Naive thymus-derived CD4-positive, alpha-beta T cell (primary cell): ENCODE results near the gene SDF2. TPM values are rescaled to one million over a fixed set of nuclear protein-coding genes. Genes with fewer than 3 reads are reported as not detected.
A peak's percentile ranks its signal among the peaks of the same experiment; 100 is the strongest.

Experiments
- ATAC-seq: fragments of 150-1000 bp; cut with Tn5 transposase; 2 replicates; pipeline ENCODE4 v1.10.0; 2021; ENCODE audit warnings: mild to moderate bottlenecking, moderate library complexity
- CTCF ChIA-PET: fragments of 350-600 bp; sonication (Branson Sonifier 250); formaldehyde crosslinking; loops from one replicate; lab custom pipeline; 2021; ENCODE audit warnings: antibody characterized with exemption; lab: Charles Lee
- POLR2A ChIA-PET: fragments of 350-600 bp; sonication (Branson Sonifier 250); formaldehyde crosslinking; loops from one replicate; lab custom pipeline; 2021; ENCODE audit warnings: antibody characterized with exemption, inconsistent platforms; lab: Charles Lee
- DNase-seq, 9 donors: peaks; one replicate each; pipeline versions ENCODE4 v3.0.0 to v3.0.0-alpha.2; 2020 to 2022; ENCODE audit warnings: mixed read lengths in 1 of 9
- H3K27ac ChIP-seq: one replicate; pipeline ENCODE4 v1.7.0; 2013; ENCODE audit warnings: mild to moderate bottlenecking, low read depth, low read length, moderate library complexity
- H3K27me3 ChIP-seq, 2 donors: one replicate each; pipeline ENCODE4 v1.7.0; 2013; ENCODE audit warnings: low read length in 2 of 2, mild to moderate bottlenecking in 2 of 2, moderate library complexity in 2 of 2; ENCODE audit not compliant: control insufficient read depth in 2 of 2, insufficient read depth in 2 of 2
- H3K36me3 ChIP-seq, 3 experiments: 1 replicate in 2 of 3; 2 replicates in 1 of 3; pipeline ENCODE4 v1.7.0; 2013; ENCODE audit warnings: low read length in 3 of 3, mild to moderate bottlenecking in 3 of 3, moderate library complexity in 1 of 3; ENCODE audit not compliant: insufficient read depth in 3 of 3, control insufficient read depth in 2 of 3
- H3K4me1 ChIP-seq, 2 donors: one replicate each; pipeline ENCODE4 v1.7.0; 2013; ENCODE audit warnings: low read length in 2 of 2, mild to moderate bottlenecking in 2 of 2, moderate library complexity in 1 of 2; ENCODE audit not compliant: control insufficient read depth in 2 of 2, insufficient read depth in 2 of 2
- H3K4me3 ChIP-seq: 2 replicates; pipeline ENCODE4 v1.7.0; 2013; ENCODE audit warnings: mild to moderate bottlenecking, low read length
- H3K9me3 ChIP-seq, 3 experiments: 1 replicate in 2 of 3; 2 replicates in 1 of 3; pipeline ENCODE4 v1.7.0; 2013; ENCODE audit warnings: low read length in 3 of 3; ENCODE audit not compliant: control insufficient read depth in 2 of 3
- H3K27ac Mint-ChIP-seq, 9 donors: one replicate each; pipeline ENCODE4 v1.8.0; 2020 to 2022; ENCODE audit warnings: mixed read lengths in 9 of 9, mild to moderate bottlenecking in 8 of 9, moderate library complexity in 5 of 9, inconsistent platforms in 2 of 9
- H3K27me3 Mint-ChIP-seq, 5 donors: one replicate each; pipeline ENCODE4 v1.8.0; 2021 to 2022; ENCODE audit warnings: mixed read lengths in 5 of 5, mild to moderate bottlenecking in 1 of 5
- H3K36me3 Mint-ChIP-seq, 5 donors: one replicate each; pipeline ENCODE4 v1.8.0; 2020 to 2022; ENCODE audit warnings: mixed read lengths in 5 of 5, mild to moderate bottlenecking in 3 of 5, inconsistent platforms in 1 of 5
- H3K4me1 Mint-ChIP-seq, 7 donors: one replicate each; pipeline ENCODE4 v1.8.0; 2020 to 2022; ENCODE audit warnings: mixed read lengths in 7 of 7, mild to moderate bottlenecking in 3 of 7, inconsistent platforms in 1 of 7
- H3K4me3 Mint-ChIP-seq, 10 donors: one replicate each; pipeline ENCODE4 v1.8.0; 2020 to 2022; ENCODE audit warnings: mild to moderate bottlenecking in 10 of 10, mixed read lengths in 10 of 10, moderate library complexity in 6 of 10, inconsistent platforms in 2 of 10
- H3K9me3 Mint-ChIP-seq, 11 donors: one replicate each; pipeline ENCODE4 v1.8.0; 2020 to 2022; ENCODE audit warnings: mixed read lengths in 11 of 11, mild to moderate bottlenecking in 4 of 11, inconsistent platforms in 1 of 11, moderate library complexity in 1 of 11
- intact Hi-C, 2 donors: fragments of 100-400 bp; cut with micrococcal nuclease; formaldehyde crosslinking; loops; one replicate each; pipeline ENCODE4 v1.15.1; 2023
- polyA plus RNA-seq, 2 donors: library from polyadenylated mRNA; unstranded; fragments of 300-500 nt; fragmentation: Illumina TruSeq; gene quantifications; one replicate each; pipeline ENCODE4 v1.2.3, GENCODE V29; 2021
- total RNA-seq, 6 experiments: library from RNA in 5 of 6; stranded (reverse) in 5 of 6; gene quantifications; 1 replicate in 5 of 6; 2 replicates in 1 of 6; pipeline ENCODE4 v1.2.3 and lab custom pipeline; 2021 to 2026

Gene SDF2, protein sequence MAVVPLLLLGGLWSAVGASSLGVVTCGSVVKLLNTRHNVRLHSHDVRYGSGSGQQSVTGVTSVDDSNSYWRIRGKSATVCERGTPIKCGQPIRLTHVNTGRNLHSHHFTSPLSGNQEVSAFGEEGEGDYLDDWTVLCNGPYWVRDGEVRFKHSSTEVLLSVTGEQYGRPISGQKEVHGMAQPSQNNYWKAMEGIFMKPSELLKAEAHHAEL
- total RNA-seq (10 to 100 TPM; 28.6 to 49.5 (median 43.8) TPM), polyA plus RNA-seq (10 to 100 TPM; 52.1 to 85.2 TPM), total RNA-seq (lab: John Stamatoyannopoulos, UW) (23.0 reads per million, percentile 53 among the genes with 10 or more reads in this experiment)

DNA sequence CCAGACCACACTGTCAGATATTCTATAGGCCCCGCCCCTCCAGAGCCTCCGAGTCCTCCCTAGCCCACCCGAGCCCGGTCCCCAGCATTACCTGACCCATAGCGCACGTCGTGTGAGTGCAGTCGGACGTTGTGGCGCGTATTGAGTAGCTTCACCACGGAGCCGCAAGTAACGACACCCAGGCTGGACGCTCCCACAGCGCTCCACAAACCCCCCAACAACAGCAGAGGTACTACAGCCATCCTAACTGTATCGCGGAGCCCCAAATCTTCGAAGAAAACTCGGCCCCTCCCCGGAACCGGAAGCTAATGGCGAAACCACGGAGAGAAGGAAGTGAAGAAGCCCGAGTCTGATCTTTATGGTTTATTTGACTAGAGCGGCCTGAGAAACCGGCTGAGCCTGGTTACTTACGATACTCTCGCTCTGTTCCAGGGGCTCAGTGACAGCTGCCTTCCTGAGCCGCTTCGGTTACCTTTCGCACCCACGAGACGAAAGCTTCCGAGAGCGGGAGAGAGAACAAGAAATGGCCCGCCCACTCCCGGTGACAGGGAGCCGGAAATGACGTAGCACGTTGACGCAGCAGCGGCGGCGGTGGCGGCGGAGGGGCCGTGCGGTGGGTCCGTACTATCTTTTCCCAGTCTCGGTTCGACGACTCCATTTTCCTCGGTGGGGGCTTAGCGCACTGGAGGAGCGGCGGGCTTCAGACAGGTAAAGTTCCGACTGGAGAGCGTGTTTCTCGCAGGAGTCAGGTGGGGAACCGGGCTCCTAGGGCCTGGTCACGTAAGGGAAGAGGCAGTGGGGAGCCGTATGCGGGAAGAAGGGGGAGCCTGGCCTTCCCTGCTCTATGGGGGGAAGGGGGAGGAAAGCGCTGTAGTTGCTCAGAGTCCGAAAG, at the start of gene SDF2, which contains the start of gene SUPT6H:
SDF2 (minus strand) TSS at position 272 of the 892 bp plus-strand sequence; CDS start at position 242, 30 bp downstream.
SUPT6H (plus strand) TSS at position 571 of the 892 bp plus-strand sequence. CDS start 11,197 bp downstream, outside the sequence.
- H3K9me3 Mint-ChIP-seq, result no peaks in the 10 kb centered on the region
- no peaks in the 10 kb centered on the region for H3K9me3 ChIP-seq
- ChIA-PET POLR2A (interaction anchor here (0.5 to 5.5 kb wide), 21 partner anchors 9 to 817 kb away, joined by 3 to 81 read pairs (median 5); partner anchors contain the start of genes ALDOC, BLTP2, NEK8 and PHF12), CTCF (interaction anchor here (0.6 to 3.0 kb wide), 4 partner anchors 12 to 246 kb away, joined by 3 to 15 read pairs (median 6); partner anchors contain the start of genes BLTP2 and TLCD1)
- H3K4me3 Mint-ChIP-seq, result peak within 1 kb of the TSS; percentile 86 to 100 (median 99)
- peak within 1 kb of the TSS; percentile 98 to 100 (median 100) for H3K27ac Mint-ChIP-seq
- peak within 1 kb of the TSS; percentile 72 for H3K4me3 ChIP-seq
- H3K27me3 ChIP-seq, result no peaks in the 10 kb centered on the region
- ATAC-seq (peak; percentile 91), DNase-seq (peak; percentile 91 to 97 (median 95))
- peaks cover 45 to 73% (median 67%) of the 10 kb centered on the region in 7 donors for H3K4me1 Mint-ChIP-seq
- peak within 1 kb of the TSS; percentile 90 for H3K27ac ChIP-seq
- peaks cover 24 to 35% of the 10 kb centered on the region in 2 donors for H3K4me1 ChIP-seq
- H3K27me3 Mint-ChIP-seq, result no peaks in the 10 kb centered on the region
- peaks cover 0 to 19% (median 0%) of the 10 kb centered on the region in 3 experiments for H3K36me3 ChIP-seq
- intact Hi-C loops, result loop anchor here (1.0 to 5.0 kb wide), 15 partner anchors 17 to 630 kb away; partner anchors contain the start of genes ALDOC (in 2 of the 2), BLTP2 (in 2 of the 2), PROCA1 (in 2 of the 2) and SPAG5 (in 2 of the 2)
- peaks cover 0 to 39% (median 17%) of the 10 kb centered on the region in 5 donors for H3K36me3 Mint-ChIP-seq

DNA sequence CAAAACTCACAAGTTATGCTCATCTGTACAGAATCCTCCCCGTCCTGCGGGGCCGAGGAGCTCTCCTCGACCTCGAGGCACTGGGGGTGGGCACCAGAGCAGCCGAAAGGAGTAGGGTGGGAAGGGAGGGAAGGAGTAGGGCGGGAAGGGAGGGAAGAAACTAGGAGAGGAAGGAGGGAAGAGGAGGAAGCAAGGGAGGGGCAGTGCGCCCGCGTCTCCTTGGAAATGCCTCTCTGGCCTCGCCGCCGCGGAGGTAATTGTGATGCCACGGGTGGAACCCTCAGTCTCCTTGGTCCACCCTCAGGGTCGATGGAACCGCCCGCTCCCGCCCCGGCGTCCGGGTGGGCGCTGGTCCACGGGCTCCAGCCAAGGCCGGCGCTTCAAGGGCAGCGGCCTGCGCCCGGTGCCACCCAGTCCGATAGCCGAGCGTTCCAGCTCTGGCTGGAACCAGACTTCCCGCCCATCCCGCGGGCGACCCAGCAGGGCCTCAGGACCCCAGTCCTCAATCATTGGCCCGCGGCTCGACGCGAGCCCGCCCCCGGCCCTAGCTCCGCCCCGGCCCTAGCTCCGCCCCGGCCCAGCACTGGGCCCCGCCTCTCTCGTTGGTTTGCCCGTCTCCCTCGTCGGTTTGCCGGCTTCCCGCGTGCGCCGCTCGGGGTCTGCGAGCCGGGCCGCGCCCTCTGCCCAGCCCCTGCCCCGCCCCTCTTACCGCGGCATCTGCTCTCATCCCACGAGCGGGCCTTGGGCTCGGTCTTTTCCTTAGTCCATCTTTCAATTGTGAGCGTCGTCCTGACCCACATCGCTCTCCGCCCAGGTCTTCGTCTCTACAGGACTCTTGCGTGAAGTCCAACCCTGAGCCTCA, 49.4 kb upstream of the SDF2 start:
- peaks cover 9 to 12% of the 10 kb centered on the region in 2 donors for H3K4me1 ChIP-seq
- H3K27me3 ChIP-seq, result no peaks in the 10 kb centered on the region
- H3K9me3 ChIP-seq, result no peaks in the 10 kb centered on the region
- peak overlapping the region; percentile 83 for H3K27ac ChIP-seq
- Mint-ChIP-seq H3K27me3 (peaks cover 0 to 14% (median 6%) of the 10 kb centered on the region in 5 donors), H3K27ac (peak overlapping the region; percentile 85 to 98 (median 93)), H3K36me3 (peaks cover 0 to 3% (median 0%) of the 10 kb centered on the region in 5 donors), H3K9me3 (no peaks in the 10 kb centered on the region), H3K4me1 (peaks cover 12 to 29% (median 19%) of the 10 kb centered on the region in 7 donors), H3K4me3 (peak overlapping the region; percentile 76 to 94 (median 92))
- DNase-seq (peak; percentile 71 to 97 (median 85)), ATAC-seq (peak; percentile 95)
- no peaks in the 10 kb centered on the region for H3K36me3 ChIP-seq
- ChIA-PET CTCF (interaction anchor here (1.0 to 2.3 kb wide), 3 partner anchors 8 to 24 kb away, joined by 3 to 15 read pairs (median 3); partner anchors contain the start of genes RPL23A and TLCD1), POLR2A (interaction anchor here (0.6 to 5.2 kb wide), 19 partner anchors 9 to 430 kb away, joined by 3 to 59 read pairs (median 5); partner anchors contain the start of genes ALDOC, BLTP2, NEK8 and PHF12)
- peak overlapping the region; percentile 95 for H3K4me3 ChIP-seq
- intact Hi-C loops, result loop anchor here (1.0 to 5.0 kb wide), 9 partner anchors 8 to 159 kb away; partner anchors contain the start of genes RPL23A (in 2 of the 2), SPAG5 (in 2 of the 2), SUPT6H (in 2 of the 2) and BLTP2 (in 1 of the 2)

DNA sequence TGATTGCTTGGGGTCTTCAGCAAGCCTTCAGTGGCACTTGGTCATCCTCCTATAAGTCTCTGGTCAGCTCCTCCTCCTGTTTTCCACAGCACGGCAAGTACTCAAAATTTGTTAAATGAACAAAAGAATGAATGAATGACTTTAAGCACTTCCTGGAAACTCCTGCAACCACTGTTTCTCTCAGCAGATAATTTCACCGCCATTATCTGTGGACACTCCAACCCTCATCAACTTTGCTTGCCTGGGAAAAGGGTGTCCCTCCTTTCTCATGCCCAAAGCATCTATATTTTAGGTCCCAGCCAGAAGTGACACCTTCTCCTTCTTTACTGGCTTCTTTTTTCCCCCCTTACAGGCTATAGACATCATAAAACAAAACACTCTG, 45.6 kb upstream of the SDF2 start:
- no peaks in the 10 kb centered on the region for H3K27me3 ChIP-seq
- ChIA-PET POLR2A (interaction anchor here (0.7 to 1.1 kb wide), 2 partner anchors 13 to 44 kb away, joined by 3 to 4 read pairs; partner anchors contain the start of gene RPL23A), CTCF (no interaction called here)
- no peaks in the 10 kb centered on the region for H3K9me3 Mint-ChIP-seq
- peaks cover 7 to 20% (median 14%) of the 10 kb centered on the region in 7 donors for H3K4me1 Mint-ChIP-seq
- H3K9me3 ChIP-seq, result no peaks in the 10 kb centered on the region
- H3K36me3 ChIP-seq, result peaks cover 0 to 30% (median 0%) of the 10 kb centered on the region in 3 experiments
- peaks cover 8 to 9% of the 10 kb centered on the region in 2 donors for H3K4me1 ChIP-seq
- DNase-seq, result no peak
- no peak for ATAC-seq
- H3K36me3 Mint-ChIP-seq, result peaks cover 4 to 10% (median 6%) of the 10 kb centered on the region in 5 donors
- no peak overlapping the region for H3K4me3 Mint-ChIP-seq
- H3K27me3 Mint-ChIP-seq, result no peaks in the 10 kb centered on the region
- H3K27ac ChIP-seq, result no peak overlapping the region
- intact Hi-C loops, result no loop called here
- no peak overlapping the region for H3K4me3 ChIP-seq
- H3K27ac Mint-ChIP-seq, result peak overlapping the region in 5 of 9 donors; percentile 15 to 65 (median 56)

DNA sequence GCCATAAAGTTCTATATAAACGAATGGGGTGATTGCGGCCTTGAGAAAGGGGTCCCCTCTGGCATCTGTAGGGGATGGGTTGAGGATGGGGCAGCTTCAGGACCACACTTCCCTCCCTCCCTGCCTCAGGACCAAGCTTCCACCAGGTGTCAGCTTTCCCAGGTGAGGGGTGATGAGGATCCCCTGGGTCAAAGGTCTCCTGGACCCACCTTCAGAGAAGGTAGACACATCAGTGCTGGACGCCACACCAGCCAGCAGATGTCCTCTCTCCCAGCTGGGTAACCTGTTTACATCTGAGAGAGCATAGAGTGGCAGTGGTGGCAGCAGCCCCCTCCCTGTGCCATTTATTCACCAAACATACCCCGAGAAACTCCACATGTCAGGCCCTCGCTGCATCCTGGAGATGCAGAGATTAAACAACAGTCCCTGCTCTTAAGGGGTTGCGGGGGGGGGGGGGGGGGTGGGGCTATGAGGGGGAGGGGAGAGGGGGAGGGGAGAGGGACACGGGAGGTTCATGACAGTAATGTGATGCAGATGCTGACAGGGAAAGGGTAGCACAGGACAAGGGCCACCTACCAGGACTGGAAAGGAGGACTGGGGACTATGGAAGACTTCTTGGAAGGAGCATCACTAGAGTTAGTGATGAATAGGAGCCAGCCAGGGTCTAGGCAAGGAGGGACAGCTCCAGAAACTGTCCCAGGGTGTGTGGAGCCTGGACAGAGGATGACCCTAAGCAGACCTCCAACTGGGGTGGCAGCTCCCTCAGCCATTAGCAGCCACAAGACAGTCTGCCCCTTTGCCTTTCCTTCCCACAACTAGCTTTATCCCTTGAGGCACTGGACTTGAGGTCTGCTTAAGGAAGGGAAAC, 45.0 kb upstream of the SDF2 start:
- Mint-ChIP-seq H3K9me3 (no peaks in the 10 kb centered on the region), H3K4me1 (peaks cover 5 to 14% (median 9%) of the 10 kb centered on the region in 7 donors), H3K36me3 (peaks cover 6 to 14% (median 9%) of the 10 kb centered on the region in 5 donors), H3K27me3 (no peaks in the 10 kb centered on the region), H3K4me3 (no peak overlapping the region), H3K27ac (peak overlapping the region in 6 of 9 donors; percentile 34 to 65 (median 59))
- no peak overlapping the region for H3K27ac ChIP-seq
- H3K4me1 ChIP-seq, result peaks cover 2 to 3% of the 10 kb centered on the region in 2 donors
- CTCF ChIA-PET, result interaction anchor here (1.6 kb wide), 1 partner anchor 57 kb away, joined by 4 read pairs; no protein-coding TSS in a partner anchor
- DNase-seq, result no peak
- ATAC-seq, result no peak
- intact Hi-C loops, result no loop called here
- no peaks in the 10 kb centered on the region for H3K27me3 ChIP-seq
- H3K9me3 ChIP-seq, result no peaks in the 10 kb centered on the region
- H3K36me3 ChIP-seq, result peaks cover 0 to 36% (median 0%) of the 10 kb centered on the region in 3 experiments
- no peak overlapping the region for H3K4me3 ChIP-seq
- POLR2A ChIA-PET, result interaction anchor here (0.7 to 2.3 kb wide), 3 partner anchors 13 to 44 kb away, joined by 3 to 8 read pairs (median 4); partner anchors contain the start of gene RPL23A
